OCI-LY7 (cell line): ENCODE data around the gene CDC34. TPM values are rescaled to one million over a fixed set of nuclear protein-coding genes. Genes with fewer than 3 reads are reported as not detected.

Experiments used
- BruUV-seq: library from RNA; stranded (reverse); fragments of 400-500 nt; replicated peaks from 2 replicates; lab custom pipeline; 2021; lab: Mats Ljungman, UMichigan
- CTCF ChIA-PET: fragments of 300-600 bp; sonication (Branson Sonifier 250); formaldehyde crosslinking; loops from one replicate; lab custom pipeline; 2022; ENCODE audit warnings: antibody characterized with exemption; ENCODE audit not compliant: unreplicated experiment; lab: Charles Lee
- POLR2A ChIA-PET: fragments of 300-600 bp; sonication (Branson Sonifier 250); formaldehyde crosslinking; loops from one replicate; lab custom pipeline; 2022; ENCODE audit warnings: antibody characterized with exemption; lab: Charles Lee
- DNase-seq: peaks from one replicate; pipeline ENCODE4 v3.0.0-alpha.2; 2015; ENCODE audit warnings: low spot score
- H2AFZ ChIP-seq: fragments of 200-600 bp; sonication (generic), shearing (Covaris generic); 2 replicates; pipeline ENCODE4 v1.6.1; 2014; ENCODE audit warnings: mild to moderate bottlenecking, antibody characterized with exemption, low read length, moderate library complexity
- H3K27ac ChIP-seq: fragments of 200-600 bp; sonication (generic); 2 replicates; pipeline ENCODE4 v1.5.1; 2014; ENCODE audit warnings: mixed run types, low read depth, mild to moderate bottlenecking, moderate library complexity, low read length, inconsistent platforms; ENCODE audit not compliant: poor library complexity, severe bottlenecking
- H3K36me3 ChIP-seq: fragments of 200-600 bp; sonication (generic); 2 replicates; pipeline ENCODE4 v1.6.1; 2014; ENCODE audit warnings: mild to moderate bottlenecking, antibody characterized with exemption, low read length, moderate library complexity, mixed read lengths; ENCODE audit not compliant: insufficient read depth
- H3K4me1 ChIP-seq: fragments of 200-600 bp; sonication (generic); 2 replicates; pipeline ENCODE4 v1.5.1; 2014; ENCODE audit warnings: mild to moderate bottlenecking, low read length; ENCODE audit not compliant: insufficient read depth, poor library complexity, severe bottlenecking
- H3K4me2 ChIP-seq: fragments of 200-600 bp; sonication (generic); 2 replicates; pipeline ENCODE4 v1.6.1; 2014; ENCODE audit warnings: mild to moderate bottlenecking, low read length
- H3K4me3 ChIP-seq: fragments of 200-600 bp; sonication (generic); 2 replicates; pipeline ENCODE4 v1.5.1; 2014; ENCODE audit warnings: mild to moderate bottlenecking, low read depth, low read length; ENCODE audit not compliant: poor library complexity, severe bottlenecking
- H3K79me2 ChIP-seq: fragments of 200-600 bp; sonication (generic); 2 replicates; pipeline ENCODE4 v1.6.1; 2016; ENCODE audit warnings: low read depth, mild to moderate bottlenecking, low read length, moderate library complexity, mixed read lengths; ENCODE audit not compliant: insufficient read depth
- H3K9me2 ChIP-seq: fragments of 200-600 bp; sonication (generic); 2 replicates; pipeline ENCODE4 v1.6.1; 2016; ENCODE audit warnings: mild to moderate bottlenecking, low read length, mixed read lengths; ENCODE audit not compliant: insufficient read depth
- H3K9me3 ChIP-seq: fragments of 200-600 bp; sonication (generic); 2 replicates; pipeline ENCODE4 v1.6.1; 2014; ENCODE audit warnings: mild to moderate bottlenecking, mixed run types, low read length, mixed read lengths
- H4K20me1 ChIP-seq: fragments of 200-600 bp; sonication (generic); 2 replicates; pipeline ENCODE4 v1.6.1; 2014; ENCODE audit warnings: mild to moderate bottlenecking, antibody characterized with exemption, low read length, moderate library complexity, mixed read lengths; ENCODE audit not compliant: insufficient read depth
- EZH2phosphoT487 ChIP-seq: fragments of 200-600 bp; sonication (generic); IDR thresholded peaks from 2 replicates; pipeline ENCODE4 v1.6.1; 2018; ENCODE audit warnings: low read depth, borderline replicate concordance, mild to moderate bottlenecking, mixed run types, antibody characterized with exemption, low read length, moderate library complexity, mixed read lengths
- intact Hi-C: fragments of 100-400 bp; cut with micrococcal nuclease; formaldehyde crosslinking; loops from one replicate; pipeline ENCODE4 v1.10.0; 2022; ENCODE audit not compliant: unreplicated experiment
- total RNA-seq, 2 experiments: library from RNA; depleted of rRNA in 1 of 2; stranded (reverse); fragments of >200 nt in 1 of 2; shearing (Covaris generic) in 1 of 2; gene quantifications; 2 replicates each; pipeline ENCODE4 v1.2.3, GENCODE V29; 2014 to 2022
- TF ChIP-seq, protein P1 (sequence below): fragments of 200-600 bp; sonication (generic); conservative IDR thresholded peaks from 2 replicates; pipeline ENCODE4 v1.5.1; 2014; ENCODE audit warnings: mild to moderate bottlenecking, antibody characterized with exemption, low read length, moderate library complexity, mixed read lengths

CDC34 gene
- total RNA-seq, 2 experiments from 2014 or later, result 58.2 to 77.2 TPM

DNA sequence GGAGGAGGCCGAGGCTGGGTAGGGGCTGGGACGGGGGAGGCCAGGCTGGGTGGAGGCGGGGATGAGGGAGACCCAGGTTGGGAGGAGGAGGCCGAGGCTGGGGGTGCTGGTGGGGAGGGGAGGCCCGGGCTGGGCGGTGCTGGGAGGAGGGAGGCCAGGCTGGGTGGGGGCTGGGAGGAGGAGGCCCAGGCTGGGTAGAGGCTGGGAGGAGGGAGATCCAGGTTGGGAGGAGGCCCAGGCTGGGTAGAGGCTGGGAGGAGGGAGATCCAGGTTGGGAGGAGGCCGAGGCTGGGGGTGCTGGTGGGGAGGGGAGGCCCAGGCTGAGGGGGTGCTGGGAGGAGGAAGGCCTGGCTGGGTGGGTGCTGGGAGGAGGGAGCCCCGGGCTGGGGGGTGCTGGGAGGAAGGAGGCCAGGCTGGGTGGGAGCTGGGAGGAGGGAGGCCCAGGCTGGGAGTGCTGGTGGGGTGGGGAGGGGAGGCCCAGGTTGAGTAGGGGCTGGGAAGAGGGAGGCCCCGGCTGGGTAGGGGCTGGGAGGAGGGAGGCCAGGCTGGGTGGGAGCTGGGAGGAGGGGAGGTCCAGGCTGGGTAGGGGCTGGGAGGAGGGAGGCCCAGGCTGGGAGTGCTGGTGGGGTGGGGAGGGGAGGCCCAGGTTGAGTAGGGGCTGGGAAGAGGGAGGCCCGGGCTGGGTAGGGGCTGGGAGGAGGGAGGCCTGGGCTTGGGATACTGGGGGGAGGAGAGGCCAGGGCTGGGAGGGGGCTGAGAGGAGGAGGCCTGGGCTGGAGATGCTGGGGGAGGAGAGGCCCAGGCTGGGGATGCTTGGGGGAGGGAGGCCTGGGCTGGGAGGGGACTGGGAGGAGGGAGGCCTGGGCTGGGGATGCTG, 13.6 kb upstream of the CDC34 start:
- H3K9me2 ChIP-seq, result no peaks in the 10 kb centered on the region
- POLR2A ChIA-PET, result no interaction called here
- H3K36me3 ChIP-seq, result peaks cover 12% of the 10 kb centered on the region
- no peak overlapping the region for H3K4me2 ChIP-seq
- no peak for DNase-seq
- CTCF ChIA-PET, result no interaction called here
- no peaks in the 10 kb centered on the region for H3K79me2 ChIP-seq
- H2AFZ ChIP-seq, result no peak overlapping the region
- no peaks in the 10 kb centered on the region for H4K20me1 ChIP-seq
- TF ChIP-seq EZH2phosphoT487, result no peak
- TF ChIP-seq, protein P1, sequence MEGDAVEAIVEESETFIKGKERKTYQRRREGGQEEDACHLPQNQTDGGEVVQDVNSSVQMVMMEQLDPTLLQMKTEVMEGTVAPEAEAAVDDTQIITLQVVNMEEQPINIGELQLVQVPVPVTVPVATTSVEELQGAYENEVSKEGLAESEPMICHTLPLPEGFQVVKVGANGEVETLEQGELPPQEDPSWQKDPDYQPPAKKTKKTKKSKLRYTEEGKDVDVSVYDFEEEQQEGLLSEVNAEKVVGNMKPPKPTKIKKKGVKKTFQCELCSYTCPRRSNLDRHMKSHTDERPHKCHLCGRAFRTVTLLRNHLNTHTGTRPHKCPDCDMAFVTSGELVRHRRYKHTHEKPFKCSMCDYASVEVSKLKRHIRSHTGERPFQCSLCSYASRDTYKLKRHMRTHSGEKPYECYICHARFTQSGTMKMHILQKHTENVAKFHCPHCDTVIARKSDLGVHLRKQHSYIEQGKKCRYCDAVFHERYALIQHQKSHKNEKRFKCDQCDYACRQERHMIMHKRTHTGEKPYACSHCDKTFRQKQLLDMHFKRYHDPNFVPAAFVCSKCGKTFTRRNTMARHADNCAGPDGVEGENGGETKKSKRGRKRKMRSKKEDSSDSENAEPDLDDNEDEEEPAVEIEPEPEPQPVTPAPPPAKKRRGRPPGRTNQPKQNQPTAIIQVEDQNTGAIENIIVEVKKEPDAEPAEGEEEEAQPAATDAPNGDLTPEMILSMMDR, result no peak
- no peak overlapping the region for H3K4me3 ChIP-seq
- intact Hi-C loops, result no loop called here
- H3K4me1 ChIP-seq, result no peaks in the 10 kb centered on the region
- no peak overlapping the region for H3K27ac ChIP-seq
- H3K9me3 ChIP-seq, result no peaks in the 10 kb centered on the region
- BruUV-seq, result no TSS peak

DNA sequence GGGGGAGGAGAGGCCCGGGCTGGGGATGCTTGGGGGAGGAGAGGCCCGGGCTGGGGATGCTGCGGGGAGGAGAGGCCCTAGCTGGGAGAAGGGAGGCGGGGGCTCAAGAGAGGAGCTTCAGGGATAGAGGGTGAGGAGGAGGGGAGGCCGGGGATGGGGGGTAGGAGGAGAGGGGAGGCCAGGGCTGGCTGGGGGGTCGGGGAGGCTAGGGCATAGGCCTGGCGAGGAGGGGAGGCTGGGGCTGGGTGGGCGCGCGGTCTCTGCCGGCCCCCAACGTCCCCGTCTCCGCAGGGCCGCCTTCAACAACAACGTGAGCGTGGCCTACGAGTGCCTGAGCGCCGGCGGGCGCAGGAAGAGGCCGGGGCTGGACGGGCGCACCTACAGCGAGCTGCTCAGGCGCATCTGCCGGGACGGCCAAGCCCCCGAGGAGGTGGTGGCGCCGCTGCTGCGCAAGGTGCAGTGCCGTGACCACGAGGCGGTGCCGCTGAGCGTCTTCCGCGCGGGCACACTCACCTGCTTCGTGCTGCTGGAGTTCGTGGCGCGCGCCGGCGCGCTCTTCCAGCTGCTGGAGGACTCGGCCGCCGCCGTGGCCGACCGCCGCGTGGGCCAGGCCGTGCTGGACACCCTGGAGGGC, 12.8 kb upstream of the CDC34 start:
- H3K79me2 ChIP-seq, result no peaks in the 10 kb centered on the region
- no peak overlapping the region for H3K4me3 ChIP-seq
- H4K20me1 ChIP-seq, result no peaks in the 10 kb centered on the region
- no peaks in the 10 kb centered on the region for H3K9me3 ChIP-seq
- intact Hi-C loops, result no loop called here
- no peak overlapping the region for H2AFZ ChIP-seq
- H3K36me3 ChIP-seq, result peaks cover 8% of the 10 kb centered on the region
- BruUV-seq, result no TSS peak
- no peak for DNase-seq
- H3K27ac ChIP-seq, result no peak overlapping the region
- no peaks in the 10 kb centered on the region for H3K9me2 ChIP-seq
- ChIA-PET CTCF (no interaction called here), POLR2A (no interaction called here)
- no peak for TF ChIP-seq EZH2phosphoT487
- TF ChIP-seq, protein P1, result no peak
- no peak overlapping the region for H3K4me2 ChIP-seq
- no peaks in the 10 kb centered on the region for H3K4me1 ChIP-seq
